Stimulated activated CD4-positive, alpha-beta T cell treated with anti-CD3 and anti-CD28 coated beads, Interleukin-2, amount 100 ng/mL, for 48 hours (primary cell): Measurements from ENCODE around the gene SMCO4.
"Not testable (repeated sequence)": the region's sequence is repeated elsewhere in the genome, so short reads cannot be mapped to it uniquely, and the experiment has no call there.

Experiments used
- DNase-seq, 2 donors: peaks; one replicate each; pipeline ENCODE4 v3.0.0-alpha.2; 2020

Gene SMCO4

DNA sequence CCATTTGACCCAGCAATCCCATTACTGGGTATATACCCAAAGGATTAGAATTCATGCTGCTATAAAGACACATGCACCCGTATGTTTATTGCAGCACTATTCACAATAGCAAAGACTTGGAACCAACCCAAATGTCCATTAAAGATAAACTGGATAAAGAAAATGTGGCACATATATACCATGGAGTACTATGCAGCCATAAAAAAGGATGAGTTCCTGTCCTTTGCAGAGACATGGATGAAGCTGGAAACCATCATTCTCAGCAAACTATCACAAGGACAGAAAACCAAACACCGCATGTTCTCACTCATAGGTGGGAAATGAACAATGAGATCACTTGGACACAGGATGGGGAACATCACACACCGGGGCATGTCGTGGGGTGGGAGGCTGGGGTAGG lies 79.5 kb downstream of the SMCO4 start:
- not testable (repeated sequence) for DNase-seq

GRCh38 chr11:93458286-93458685 lies 84.9 kb downstream of the SMCO4 start:
- DNase-seq: no peak

GRCh38 chr11:93444617-93445073 lies 98.5 kb downstream of the SMCO4 start:
- peak in 1 of 2 donors; percentile 13 for DNase-seq

DNA sequence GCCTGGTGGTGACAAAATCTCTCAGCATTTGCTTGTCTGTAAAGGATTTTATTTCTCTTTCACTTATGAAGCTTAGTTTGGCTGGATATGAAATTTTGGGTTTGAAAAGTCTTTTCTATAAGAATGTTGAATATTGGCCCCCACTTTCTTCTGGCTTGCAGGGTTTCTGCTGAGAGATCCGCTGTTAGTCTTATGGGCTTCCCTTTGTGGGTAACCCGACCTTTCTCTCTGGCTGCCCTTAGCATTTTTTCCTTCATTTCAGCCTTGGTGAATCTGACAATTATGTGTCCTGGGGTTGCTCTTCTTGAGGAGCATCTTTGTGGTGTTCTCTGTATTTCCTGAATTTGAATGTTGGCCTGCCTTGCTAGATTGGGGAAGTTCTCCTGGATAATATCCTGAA lies 100.0 kb downstream of the SMCO4 start:
- DNase-seq: not testable (repeated sequence)

DNA sequence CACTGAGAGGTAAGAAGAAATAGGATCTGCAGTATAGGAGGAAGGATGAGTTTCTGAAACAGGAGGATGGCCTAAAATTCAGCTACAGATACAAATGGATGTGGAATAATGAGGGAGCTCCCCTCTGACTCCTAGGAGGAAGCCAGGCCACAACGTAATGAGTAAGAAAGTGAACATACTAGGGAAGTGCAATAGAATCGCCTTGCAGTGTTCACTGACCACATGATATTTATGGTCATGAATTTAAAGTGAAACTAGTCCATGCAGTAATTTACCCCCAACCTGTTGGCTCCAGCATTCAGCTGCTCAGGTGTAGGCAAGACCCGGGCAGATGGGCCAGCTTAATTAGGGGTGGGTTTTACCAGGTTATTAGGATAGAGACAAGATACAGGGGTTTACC lies 110.9 kb downstream of the SMCO4 start:
- no peak for DNase-seq
